IMR-90 (cell line): ENCODE results near the gene DDOST.

Experiments used
- CHD1 ChIP-seq: IDR thresholded peaks from 2 replicates; pipeline ENCODE4 v1.6.1; 2012; ENCODE audit warnings: low read depth, low read length, improper control_type of control experiment
- CTCF ChIP-seq: conservative IDR thresholded peaks from 2 replicates; pipeline ENCODE4 v1.5.1; 2012; ENCODE audit warnings: mild to moderate bottlenecking, low read depth, low read length, improper control_type of control experiment
- MAZ ChIP-seq: IDR thresholded peaks from 2 replicates; pipeline ENCODE4 v1.6.1; 2012; ENCODE audit warnings: low read depth, mild to moderate bottlenecking, low read length, improper control_type of control experiment, moderate library complexity, borderline replicate concordance
- POLR2A ChIP-seq: IDR thresholded peaks from 2 replicates; pipeline ENCODE4 v1.6.1; 2012; ENCODE audit warnings: mild to moderate bottlenecking, low read depth, low read length
- RCOR1 ChIP-seq: IDR thresholded peaks from 2 replicates; pipeline ENCODE4 v1.6.1; 2012; ENCODE audit warnings: mild to moderate bottlenecking, low read length, improper control_type of control experiment; ENCODE audit not compliant: insufficient replicate concordance
- RFX5 ChIP-seq: IDR thresholded peaks from 2 replicates; pipeline ENCODE4 v1.8.0; 2012; ENCODE audit warnings: low read depth, mild to moderate bottlenecking, low read length, moderate library complexity

- no peak for TF ChIP-seq CTCF
- TF ChIP-seq CHD1 = no peak
- no peak for TF ChIP-seq POLR2A
- no peak for TF ChIP-seq MAZ
- TF ChIP-seq RCOR1 = no peak
- no peak for TF ChIP-seq RFX5
Observed at GRCh38 chr1:20709868-20710267, 48.7 kb upstream of the DDOST start.
